Chondrocyte (in vitro differentiated cells): ENCODE measurements around the gene YEATS2. TPM values are rescaled to one million over a fixed set of nuclear protein-coding genes. Genes with fewer than 3 reads are reported as not detected.

Experiments
- DNase-seq: peaks from one replicate; pipeline ENCODE4 v3.0.0; 2021; ENCODE audit warnings: mixed read lengths, low spot score
- H3K27ac Mint-ChIP-seq: one replicate; pipeline ENCODE4 v1.8.0; 2021; ENCODE audit warnings: mild to moderate bottlenecking, moderate library complexity, mixed read lengths; ENCODE audit not compliant: unreplicated experiment
- H3K27me3 Mint-ChIP-seq: 2 replicates; pipeline ENCODE4 v1.8.0; 2021; ENCODE audit warnings: low read depth, mixed read lengths
- H3K36me3 Mint-ChIP-seq: 2 replicates; pipeline ENCODE4 v1.8.0; 2021; ENCODE audit warnings: low read depth, mixed read lengths
- H3K4me1 Mint-ChIP-seq: 2 replicates; pipeline ENCODE4 v1.8.0; 2021; ENCODE audit warnings: low read depth, mild to moderate bottlenecking, mixed read lengths
- H3K4me3 Mint-ChIP-seq: one replicate; pipeline ENCODE4 v1.8.0; 2021; ENCODE audit warnings: mild to moderate bottlenecking, moderate library complexity, mixed read lengths; ENCODE audit not compliant: unreplicated experiment
- H3K9me3 Mint-ChIP-seq: 2 replicates; pipeline ENCODE4 v1.8.0; 2021; ENCODE audit warnings: low read depth, mixed read lengths
- total RNA-seq: library from RNA; stranded (reverse); gene quantifications from 3 replicates; pipeline ENCODE4 v1.2.1, GENCODE V29; 2021
- TF ChIP-seq, protein P1 (sequence below): fragments of 200-600 bp; sonication (generic); IDR thresholded peaks from 2 replicates; pipeline ENCODE4 v1.5.0; 2021; ENCODE audit warnings: antibody characterized with exemption, mild to moderate bottlenecking, moderate library complexity

YEATS2 gene
- total RNA-seq, 1 donor from 2014 or later: 38.2 TPM

DNA sequence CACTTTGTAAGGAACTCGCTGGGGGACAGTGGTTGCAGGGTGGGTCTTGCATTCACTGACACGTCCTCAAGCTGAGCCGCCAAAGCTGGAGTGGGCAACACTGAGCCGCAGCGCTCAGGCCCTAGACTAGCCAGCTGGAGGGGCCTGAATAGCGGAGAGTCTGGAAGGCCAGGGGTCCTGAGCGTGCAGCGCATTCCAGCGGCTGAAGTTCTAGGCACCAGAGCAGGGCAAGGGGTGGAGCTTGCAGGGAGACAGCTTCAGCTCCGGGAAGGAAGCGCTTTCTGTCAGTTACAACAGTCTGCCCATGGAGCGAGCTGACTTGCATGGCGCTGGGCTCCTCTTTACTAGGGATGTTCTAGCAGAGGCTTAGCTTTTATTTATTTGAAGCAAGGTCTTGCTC lies 125.0 kb downstream of the YEATS2 start:
- TF ChIP-seq, protein P1, sequence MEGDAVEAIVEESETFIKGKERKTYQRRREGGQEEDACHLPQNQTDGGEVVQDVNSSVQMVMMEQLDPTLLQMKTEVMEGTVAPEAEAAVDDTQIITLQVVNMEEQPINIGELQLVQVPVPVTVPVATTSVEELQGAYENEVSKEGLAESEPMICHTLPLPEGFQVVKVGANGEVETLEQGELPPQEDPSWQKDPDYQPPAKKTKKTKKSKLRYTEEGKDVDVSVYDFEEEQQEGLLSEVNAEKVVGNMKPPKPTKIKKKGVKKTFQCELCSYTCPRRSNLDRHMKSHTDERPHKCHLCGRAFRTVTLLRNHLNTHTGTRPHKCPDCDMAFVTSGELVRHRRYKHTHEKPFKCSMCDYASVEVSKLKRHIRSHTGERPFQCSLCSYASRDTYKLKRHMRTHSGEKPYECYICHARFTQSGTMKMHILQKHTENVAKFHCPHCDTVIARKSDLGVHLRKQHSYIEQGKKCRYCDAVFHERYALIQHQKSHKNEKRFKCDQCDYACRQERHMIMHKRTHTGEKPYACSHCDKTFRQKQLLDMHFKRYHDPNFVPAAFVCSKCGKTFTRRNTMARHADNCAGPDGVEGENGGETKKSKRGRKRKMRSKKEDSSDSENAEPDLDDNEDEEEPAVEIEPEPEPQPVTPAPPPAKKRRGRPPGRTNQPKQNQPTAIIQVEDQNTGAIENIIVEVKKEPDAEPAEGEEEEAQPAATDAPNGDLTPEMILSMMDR: no peak
- DNase-seq: no peak
- no peaks in the 10 kb centered on the region for H3K27me3 Mint-ChIP-seq
- no peaks in the 10 kb centered on the region for H3K9me3 Mint-ChIP-seq
- H3K4me3 Mint-ChIP-seq: no peak overlapping the region
- H3K27ac Mint-ChIP-seq: peak overlapping the region; percentile 36
- H3K4me1 Mint-ChIP-seq: peaks cover 15% of the 10 kb centered on the region
- H3K36me3 Mint-ChIP-seq: no peaks in the 10 kb centered on the region

DNA sequence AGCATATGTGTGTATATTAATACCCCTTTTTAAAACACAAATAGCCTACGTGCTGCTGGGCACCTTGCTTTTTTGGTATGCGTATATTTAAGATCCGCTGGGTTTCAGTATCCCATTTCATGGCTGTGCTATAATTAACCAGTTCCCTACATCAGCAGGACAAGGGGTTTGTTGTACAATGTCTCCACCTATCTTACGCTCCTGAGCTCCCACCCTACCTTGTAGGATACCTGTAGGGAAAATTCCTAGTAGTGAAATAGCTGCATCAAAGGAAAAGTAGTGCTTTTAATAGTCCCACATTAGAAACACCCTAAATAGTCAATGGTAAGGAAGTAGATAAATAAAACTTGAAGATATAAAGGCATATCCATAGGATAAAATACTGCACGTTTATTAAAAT lies 126.4 kb downstream of the YEATS2 start:
- DNase-seq: no peak
- Mint-ChIP-seq H3K27ac (no peak overlapping the region), H3K4me1 (peaks cover 15% of the 10 kb centered on the region), H3K27me3 (no peaks in the 10 kb centered on the region), H3K4me3 (peak overlapping the region; percentile 78), H3K9me3 (no peaks in the 10 kb centered on the region), H3K36me3 (no peaks in the 10 kb centered on the region)
- TF ChIP-seq, protein P1: no peak

DNA sequence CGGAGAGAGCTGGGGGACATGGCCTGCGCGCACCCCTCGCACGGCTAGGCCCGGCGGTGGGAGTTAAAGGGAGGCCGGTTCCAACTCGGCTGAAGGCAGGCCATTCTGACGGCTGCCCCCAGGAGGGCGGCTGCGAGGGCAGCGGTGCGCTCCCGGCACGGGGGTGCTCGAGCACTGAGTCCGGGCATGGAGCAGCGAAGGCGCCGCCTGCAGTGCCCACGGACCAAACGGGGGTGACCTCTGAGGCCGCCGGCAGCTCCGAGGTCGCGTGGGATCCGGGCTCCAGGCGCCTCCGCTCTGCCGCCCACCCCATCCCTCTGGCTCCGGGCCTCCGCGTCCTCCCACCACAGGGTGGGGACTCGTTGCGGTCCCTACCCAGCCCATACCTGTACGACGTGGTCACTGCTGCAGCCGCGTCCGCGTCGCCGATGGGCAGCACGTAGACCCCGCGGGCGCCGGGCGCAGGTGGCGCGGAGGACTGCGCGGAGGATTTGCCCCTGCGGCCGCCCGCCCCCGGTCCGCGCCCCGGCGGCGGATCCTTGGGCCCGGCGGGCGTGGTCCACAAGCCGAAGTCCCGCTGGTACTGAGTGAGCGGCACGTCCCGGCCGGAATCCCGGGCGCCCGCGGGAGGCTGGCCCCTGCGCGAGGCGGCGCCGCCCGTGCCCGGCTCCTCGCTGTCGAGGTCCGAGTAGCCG lies 127.3 kb downstream of the YEATS2 start:
- H3K27me3 Mint-ChIP-seq: no peaks in the 10 kb centered on the region
- TF ChIP-seq, protein P1: peak; percentile 40
- H3K36me3 Mint-ChIP-seq: no peaks in the 10 kb centered on the region
- H3K27ac Mint-ChIP-seq: peak overlapping the region; percentile 38
- peak overlapping the region; percentile 78 for H3K4me3 Mint-ChIP-seq
- peaks cover 15% of the 10 kb centered on the region for H3K4me1 Mint-ChIP-seq
- no peaks in the 10 kb centered on the region for H3K9me3 Mint-ChIP-seq
- DNase-seq: no peak

DNA sequence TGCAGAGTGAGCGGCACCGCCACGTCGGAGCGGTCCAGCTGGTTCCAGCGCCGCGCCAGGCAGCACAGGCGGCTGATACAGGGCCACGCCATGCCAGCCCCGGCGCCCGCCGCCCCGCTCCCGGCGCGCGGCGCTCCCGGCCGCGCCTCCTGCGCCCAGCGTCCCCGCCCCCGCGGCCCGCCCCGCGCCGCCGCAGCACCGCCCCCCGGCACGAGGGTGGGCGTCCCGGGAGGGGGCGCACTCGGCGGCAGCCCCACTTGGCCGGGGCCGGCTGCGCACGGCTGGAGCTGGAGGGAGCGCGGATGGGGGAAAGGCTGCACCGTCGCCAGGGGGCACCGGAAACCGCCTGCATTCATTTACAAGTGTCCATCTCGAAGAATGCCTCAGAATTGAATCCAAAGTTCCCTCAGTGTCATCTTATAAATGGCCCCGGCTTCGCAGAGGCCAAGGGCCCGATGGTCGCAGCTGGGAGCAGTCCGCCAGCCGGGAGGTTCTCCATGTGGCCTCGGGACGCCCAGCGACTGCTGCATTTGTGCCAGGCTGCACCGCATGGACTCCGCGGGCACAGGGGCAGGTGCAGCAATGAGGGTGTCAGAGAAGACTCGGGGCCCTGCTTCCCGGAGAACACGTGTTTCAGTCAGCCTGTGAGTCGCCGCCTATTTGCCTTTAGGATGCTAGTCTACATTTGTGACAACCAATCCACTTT lies 128.0 kb downstream of the YEATS2 start, which contains the start of gene MAP6D1:
Gene MAP6D1 (minus strand): TSS at position 122 of the 706 bp plus-strand sequence. CDS start 30 bp downstream, at position 92.
- TF ChIP-seq, protein P1: peak; percentile 76
- no peak for DNase-seq
- Mint-ChIP-seq H3K4me1 (peaks cover 15% of the 10 kb centered on the region), H3K4me3 (peak within 1 kb of the TSS; percentile 78), H3K27me3 (no peaks in the 10 kb centered on the region), H3K9me3 (no peaks in the 10 kb centered on the region), H3K36me3 (peaks cover 3% of the 10 kb centered on the region), H3K27ac (peak within 1 kb of the TSS; percentile 49)

DNA sequence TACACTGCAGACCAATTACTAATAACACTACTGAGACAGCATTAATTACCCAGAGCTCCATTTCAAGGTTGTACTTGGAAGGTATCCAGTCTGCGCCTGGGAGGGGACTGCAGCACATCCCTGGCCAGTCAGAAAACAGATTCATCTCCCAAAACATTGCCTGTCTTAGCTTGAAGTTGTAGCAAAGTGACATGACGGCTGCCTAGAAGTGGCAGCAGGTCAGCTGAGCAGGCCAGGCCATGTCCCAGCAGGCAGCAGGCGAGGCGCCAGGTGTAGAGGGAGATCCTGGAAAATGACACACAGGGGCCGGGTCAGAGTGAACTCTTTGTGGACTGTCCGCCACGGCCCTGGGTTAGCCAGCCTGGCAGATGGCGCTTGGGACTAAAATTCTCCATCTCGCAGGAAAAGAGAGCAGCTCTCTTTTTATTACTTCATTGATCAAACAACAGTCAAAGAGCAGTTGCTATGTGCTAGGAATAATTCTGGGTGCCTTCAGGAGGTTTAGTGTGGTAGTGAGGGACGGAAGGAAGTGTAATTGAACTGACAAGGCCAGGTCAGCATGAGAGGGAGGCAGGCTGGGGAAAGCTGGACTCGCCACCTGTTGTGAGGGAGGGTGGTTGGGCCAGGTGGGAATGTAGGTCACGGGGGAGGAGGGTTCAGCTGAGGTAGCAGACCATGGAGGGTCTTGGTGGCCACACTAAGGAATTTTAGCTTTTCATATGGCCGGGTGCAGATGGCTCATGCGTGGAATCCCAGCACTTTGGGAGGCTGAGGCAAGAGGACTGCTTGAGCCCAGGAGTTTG lies 129.1 kb downstream of the YEATS2 start:
- Mint-ChIP-seq H3K27ac (peak overlapping the region; percentile 13), H3K36me3 (peaks cover 3% of the 10 kb centered on the region), H3K4me3 (peak overlapping the region; percentile 71), H3K27me3 (no peaks in the 10 kb centered on the region), H3K9me3 (no peaks in the 10 kb centered on the region), H3K4me1 (peaks cover 15% of the 10 kb centered on the region)
- TF ChIP-seq, protein P1: no peak
- no peak for DNase-seq
